GM10266 (cell line): ENCODE results near the gene NPAS2.
A peak's percentile ranks its signal among the peaks of the same experiment; 100 is the strongest.

Source experiments
- DNase-seq: peaks from one replicate; pipeline ENCODE4 v3.0.0; 2012; ENCODE audit errors: extremely low spot score
- TF ChIP-seq, protein P1 (sequence below): IDR thresholded peaks from 2 replicates; pipeline ENCODE4 v1.5.1; 2012; ENCODE audit warnings: mild to moderate bottlenecking, low read depth; ENCODE audit not compliant: control insufficient read depth, insufficient read depth; ENCODE audit errors: missing control alignments

The NPAS2 gene

DNA sequence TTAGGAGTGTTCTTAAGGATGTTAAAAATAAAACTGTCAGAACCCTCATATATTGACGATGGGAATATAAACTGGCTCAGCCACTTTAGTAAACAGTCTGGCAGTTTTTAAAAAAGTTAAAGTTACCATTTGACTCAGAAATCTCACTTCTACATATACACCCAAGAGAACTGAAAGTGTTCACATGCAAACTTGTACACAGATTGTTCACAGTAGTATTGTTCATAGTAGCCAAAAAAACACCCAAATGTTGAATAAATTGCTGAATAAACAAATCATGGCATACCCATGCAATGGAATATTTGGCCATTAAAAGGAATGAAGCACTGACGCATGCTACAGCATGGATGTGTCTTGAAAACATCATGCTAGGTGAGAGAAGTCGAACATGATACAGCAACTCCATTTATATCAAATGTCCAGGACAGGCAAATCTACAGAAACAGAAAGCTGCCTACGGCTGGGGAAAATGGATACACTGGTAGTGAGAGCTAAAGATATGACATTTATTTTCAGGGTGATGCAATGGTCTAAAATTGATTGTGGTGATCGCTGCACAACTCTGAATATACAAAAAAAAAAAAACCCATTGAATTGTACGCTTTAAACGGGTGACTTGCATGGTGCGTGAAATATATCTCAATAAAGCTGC is 192.2 kb downstream of the NPAS2 start:
- no peak for DNase-seq
- TF ChIP-seq, protein P1, sequence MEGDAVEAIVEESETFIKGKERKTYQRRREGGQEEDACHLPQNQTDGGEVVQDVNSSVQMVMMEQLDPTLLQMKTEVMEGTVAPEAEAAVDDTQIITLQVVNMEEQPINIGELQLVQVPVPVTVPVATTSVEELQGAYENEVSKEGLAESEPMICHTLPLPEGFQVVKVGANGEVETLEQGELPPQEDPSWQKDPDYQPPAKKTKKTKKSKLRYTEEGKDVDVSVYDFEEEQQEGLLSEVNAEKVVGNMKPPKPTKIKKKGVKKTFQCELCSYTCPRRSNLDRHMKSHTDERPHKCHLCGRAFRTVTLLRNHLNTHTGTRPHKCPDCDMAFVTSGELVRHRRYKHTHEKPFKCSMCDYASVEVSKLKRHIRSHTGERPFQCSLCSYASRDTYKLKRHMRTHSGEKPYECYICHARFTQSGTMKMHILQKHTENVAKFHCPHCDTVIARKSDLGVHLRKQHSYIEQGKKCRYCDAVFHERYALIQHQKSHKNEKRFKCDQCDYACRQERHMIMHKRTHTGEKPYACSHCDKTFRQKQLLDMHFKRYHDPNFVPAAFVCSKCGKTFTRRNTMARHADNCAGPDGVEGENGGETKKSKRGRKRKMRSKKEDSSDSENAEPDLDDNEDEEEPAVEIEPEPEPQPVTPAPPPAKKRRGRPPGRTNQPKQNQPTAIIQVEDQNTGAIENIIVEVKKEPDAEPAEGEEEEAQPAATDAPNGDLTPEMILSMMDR = no peak

DNA sequence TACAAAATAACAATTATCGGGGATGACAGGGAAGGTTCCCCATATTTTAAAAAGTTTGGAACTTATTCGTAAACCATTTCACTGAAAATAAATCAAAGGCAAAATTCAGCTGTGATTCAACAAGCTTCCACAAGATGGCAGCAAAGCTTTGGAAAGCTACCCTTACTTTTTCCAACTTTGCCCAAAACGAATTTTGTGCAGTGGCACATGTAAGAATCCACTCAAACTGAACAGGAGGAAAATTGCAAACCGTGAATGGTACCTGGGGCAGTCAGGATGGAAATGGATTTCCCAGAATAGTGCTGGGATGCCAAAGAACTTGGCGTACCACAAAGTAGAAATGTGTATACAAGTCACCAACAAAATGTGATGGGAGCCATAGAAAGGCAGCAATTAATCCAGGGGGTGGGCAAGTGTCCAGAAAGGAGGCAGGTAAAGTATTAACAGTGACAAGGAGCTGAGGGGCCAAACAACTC is 192.8 kb downstream of the NPAS2 start:
- no peak for DNase-seq
- TF ChIP-seq, protein P1 = peak; percentile 73

DNA sequence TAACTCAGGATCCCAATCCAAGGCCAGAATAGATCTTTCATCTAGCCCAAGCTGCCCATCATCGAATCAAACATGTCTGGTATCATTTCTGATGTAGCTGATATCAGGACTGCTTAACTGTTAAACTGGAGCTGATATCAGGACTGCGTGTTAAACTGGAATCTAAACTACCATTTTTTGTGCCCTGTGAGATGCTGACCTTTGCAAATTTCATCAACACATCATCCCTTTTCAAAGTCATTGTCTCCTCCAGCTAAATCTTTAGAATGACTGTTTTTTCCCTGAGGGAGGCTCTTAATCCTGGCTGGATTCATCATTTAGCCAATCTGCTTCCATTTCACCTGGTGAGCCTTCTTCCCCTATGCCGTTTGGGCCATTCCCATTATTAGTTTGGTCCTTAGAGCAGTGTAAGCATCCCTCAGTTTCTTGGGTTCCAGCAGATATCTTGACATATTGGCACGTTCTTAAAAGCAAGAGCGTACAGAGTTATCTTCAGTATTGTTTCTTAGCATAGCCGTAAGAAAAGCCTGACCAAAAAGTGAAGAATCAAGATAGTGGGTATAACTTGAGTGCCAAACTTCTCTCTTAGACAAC is 194.4 kb downstream of the NPAS2 start:
- TF ChIP-seq, protein P1 = no peak
- DNase-seq = no peak

DNA sequence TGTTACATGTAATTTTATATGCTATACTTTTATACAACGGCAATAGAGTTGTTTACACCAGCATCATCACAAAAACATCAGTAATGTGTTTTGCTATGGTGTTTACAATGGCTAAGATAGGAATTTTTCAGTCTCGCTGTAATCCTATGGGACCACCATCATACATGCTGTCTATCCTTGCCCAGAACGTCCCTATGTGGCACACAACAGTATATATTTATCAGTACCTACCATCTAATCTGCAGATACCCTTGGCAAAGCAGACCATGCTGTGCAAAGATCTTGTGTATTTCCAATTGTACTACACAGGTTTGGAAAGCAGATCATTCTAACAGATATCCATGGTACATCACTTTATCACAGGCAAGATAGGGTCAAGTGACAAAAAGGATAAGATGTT is 197.4 kb downstream of the NPAS2 start:
- DNase-seq = no peak
- TF ChIP-seq, protein P1 = no peak

DNA sequence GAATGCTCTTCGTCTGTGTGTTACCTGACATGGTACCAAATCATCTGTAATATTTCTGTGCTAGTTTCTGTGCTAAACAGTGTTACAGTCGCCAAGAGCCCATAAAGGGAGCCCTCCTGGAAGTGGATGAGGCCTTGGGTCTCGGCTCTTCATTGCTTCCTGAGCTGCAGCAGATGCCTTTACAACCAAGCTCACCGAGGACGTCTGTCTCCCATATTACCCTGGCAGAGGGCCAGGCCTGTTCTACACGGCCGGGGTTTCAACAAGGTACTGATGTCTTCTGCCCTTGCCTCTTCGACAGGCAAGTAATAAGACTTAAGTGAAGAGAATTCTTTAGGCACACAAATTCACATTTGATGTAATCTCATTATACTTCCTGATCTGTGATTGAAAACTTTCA is 199.0 kb downstream of the NPAS2 start:
- no peak for DNase-seq
- TF ChIP-seq, protein P1 = no peak

DNA sequence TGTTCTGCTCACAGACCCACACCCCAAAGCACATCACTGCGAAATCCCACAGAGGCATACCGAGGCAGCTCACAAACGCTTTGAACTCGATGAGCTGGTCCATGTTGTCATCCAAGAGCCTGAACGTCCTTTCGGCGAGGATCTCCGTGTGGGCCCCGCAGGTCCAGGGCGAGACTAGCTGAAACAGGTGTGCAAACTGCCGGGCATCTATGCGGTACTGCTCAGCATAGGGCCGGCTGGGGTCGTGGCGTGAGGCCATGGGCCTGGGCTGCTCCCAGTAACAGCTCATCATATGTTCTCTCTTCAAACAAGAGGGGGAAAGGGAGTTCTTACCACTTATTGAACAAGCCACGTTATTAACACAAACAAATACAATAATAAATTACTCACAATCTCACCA is 202.3 kb downstream of the NPAS2 start:
- DNase-seq = no peak
- TF ChIP-seq, protein P1 = no peak
